ENCODE measurements around the gene RIPK1.

DNA sequence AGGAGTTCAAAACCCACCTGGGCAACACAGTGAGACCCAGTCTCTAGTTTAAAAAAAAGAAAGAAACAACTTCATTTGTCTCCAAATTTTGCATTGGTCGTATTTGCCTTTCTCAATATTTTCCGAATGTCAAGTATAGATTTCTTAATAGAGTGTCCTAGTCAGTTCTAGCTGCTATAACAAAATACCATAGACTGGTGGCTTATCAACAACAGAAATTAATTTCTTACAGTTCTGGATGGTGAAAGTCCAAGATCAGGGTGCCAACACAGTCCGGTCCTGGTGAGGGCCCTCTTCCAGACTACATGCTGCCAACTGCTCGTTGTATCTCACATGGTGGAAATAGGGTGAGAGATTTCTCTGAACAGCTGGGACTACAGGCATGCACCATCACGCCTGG lies 34.6 kb upstream of the RIPK1 start:
- TF ChIP-seq, protein P1, sequence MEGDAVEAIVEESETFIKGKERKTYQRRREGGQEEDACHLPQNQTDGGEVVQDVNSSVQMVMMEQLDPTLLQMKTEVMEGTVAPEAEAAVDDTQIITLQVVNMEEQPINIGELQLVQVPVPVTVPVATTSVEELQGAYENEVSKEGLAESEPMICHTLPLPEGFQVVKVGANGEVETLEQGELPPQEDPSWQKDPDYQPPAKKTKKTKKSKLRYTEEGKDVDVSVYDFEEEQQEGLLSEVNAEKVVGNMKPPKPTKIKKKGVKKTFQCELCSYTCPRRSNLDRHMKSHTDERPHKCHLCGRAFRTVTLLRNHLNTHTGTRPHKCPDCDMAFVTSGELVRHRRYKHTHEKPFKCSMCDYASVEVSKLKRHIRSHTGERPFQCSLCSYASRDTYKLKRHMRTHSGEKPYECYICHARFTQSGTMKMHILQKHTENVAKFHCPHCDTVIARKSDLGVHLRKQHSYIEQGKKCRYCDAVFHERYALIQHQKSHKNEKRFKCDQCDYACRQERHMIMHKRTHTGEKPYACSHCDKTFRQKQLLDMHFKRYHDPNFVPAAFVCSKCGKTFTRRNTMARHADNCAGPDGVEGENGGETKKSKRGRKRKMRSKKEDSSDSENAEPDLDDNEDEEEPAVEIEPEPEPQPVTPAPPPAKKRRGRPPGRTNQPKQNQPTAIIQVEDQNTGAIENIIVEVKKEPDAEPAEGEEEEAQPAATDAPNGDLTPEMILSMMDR (IDR thresholded peaks at IDR 0.05) = no peak
- no peak for TF ChIP-seq POLR2A (IDR thresholded peaks at IDR 0.05)
